VCaP (cell line): ENCODE data around the gene XRN1.

ENCODE experiments used
- H3K27ac ChIP-seq: fragments of 450-650 bp; 2 replicates; pipeline ENCODE4 v1.5.1; 2017
- TF ChIP-seq, protein P1 (sequence below): fragments of 450-650 bp; conservative IDR thresholded peaks from 2 replicates; pipeline ENCODE4 v1.5.1; 2017; ENCODE audit warnings: mild to moderate bottlenecking, moderate library complexity

Gene XRN1

DNA sequence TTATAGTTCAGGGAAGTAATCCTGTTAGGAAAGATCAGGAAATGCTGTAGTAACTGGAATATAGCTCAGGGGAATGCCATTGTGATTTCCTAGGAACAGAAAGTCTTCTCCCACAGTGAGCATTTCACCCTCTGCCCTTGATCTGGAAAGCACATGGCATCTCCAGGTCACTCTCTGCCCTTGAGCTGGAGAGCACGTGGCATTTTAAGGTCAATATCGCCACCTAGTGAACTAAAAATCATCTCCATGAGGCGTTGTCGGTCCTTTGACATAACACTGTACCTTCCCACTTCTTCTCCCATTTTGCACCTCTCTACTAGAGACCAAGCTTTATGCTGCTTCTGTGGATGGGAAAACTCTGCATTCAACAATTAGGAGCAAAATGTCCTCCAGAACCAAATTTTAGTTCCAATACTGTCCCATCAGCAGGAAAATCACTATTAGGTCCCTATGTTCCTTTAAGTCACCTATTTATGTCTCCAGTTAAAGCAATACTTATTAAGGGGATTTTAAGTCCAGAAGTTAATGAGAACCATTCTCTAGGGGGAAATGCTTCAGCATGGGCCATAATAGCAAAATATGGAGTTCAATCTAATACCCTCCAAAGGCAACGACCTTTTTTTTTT is 167.8 kb downstream of the XRN1 start:
- no peak overlapping the region for H3K27ac ChIP-seq
- TF ChIP-seq, protein P1, sequence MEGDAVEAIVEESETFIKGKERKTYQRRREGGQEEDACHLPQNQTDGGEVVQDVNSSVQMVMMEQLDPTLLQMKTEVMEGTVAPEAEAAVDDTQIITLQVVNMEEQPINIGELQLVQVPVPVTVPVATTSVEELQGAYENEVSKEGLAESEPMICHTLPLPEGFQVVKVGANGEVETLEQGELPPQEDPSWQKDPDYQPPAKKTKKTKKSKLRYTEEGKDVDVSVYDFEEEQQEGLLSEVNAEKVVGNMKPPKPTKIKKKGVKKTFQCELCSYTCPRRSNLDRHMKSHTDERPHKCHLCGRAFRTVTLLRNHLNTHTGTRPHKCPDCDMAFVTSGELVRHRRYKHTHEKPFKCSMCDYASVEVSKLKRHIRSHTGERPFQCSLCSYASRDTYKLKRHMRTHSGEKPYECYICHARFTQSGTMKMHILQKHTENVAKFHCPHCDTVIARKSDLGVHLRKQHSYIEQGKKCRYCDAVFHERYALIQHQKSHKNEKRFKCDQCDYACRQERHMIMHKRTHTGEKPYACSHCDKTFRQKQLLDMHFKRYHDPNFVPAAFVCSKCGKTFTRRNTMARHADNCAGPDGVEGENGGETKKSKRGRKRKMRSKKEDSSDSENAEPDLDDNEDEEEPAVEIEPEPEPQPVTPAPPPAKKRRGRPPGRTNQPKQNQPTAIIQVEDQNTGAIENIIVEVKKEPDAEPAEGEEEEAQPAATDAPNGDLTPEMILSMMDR: peak; percentile 67

- TF ChIP-seq, protein P1: no peak
- no peak overlapping the region for H3K27ac ChIP-seq
These were observed 169.4 kb downstream of the XRN1 start for GRCh38 chr3:142278451-142278850.

DNA sequence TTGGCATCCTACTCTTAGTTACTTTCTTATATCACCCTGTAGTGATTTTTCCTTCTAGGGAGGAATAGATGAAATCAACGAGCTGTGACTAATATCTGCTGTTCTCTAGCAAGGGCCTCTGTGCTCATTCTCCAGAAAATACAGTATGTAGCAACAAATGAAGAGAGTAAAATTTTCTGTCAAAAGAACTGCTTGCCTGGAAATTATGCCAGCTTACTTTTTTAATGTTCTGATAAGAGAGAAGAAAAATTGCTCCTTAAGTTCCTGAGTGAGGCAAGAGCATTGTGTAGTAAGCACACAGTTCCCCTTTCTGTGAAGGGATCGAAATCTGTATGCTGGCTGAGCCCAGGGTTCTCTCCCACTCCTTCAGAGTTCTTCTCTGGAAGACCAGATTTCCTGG is 171.1 kb downstream of the XRN1 start:
- TF ChIP-seq, protein P1: no peak
- H3K27ac ChIP-seq: no peak overlapping the region

DNA sequence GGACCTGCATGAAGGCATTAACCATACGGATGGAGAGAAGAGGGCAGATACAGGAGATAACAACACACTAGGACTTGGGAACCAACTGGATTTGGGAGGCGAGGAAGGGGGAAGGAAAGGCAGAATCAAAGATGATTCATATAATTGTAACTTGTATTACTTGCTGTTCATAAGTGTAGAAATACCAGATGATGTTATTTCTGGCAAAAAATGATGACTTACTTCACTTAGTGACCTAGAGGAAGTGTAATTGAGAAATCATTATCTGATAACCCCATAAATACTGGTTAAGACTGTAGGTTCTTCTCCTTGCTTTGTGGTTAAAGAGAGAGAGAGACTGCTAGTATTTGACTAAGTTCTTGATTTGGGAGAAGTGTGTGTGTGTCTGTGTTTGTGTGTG is 172.0 kb downstream of the XRN1 start:
- TF ChIP-seq, protein P1: no peak
- H3K27ac ChIP-seq: no peak overlapping the region

DNA sequence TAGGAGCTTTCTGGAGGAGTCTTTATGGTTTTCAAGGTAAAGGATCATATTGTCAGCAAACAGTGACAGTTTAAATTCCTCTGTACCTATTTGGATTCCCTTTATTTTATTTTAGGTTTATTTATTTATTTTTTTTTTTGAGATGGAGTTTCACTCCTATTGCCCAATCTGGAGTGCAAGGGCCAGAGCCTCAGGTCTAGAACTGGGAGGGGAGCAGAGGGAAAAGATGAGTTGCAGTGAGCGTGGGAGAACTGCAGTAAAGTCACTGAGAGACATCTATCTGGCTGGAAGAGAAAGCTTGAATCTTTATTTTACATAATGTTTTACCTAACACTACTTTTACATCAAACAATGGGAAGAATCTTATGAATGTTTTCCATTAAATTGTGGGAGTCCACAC is 172.9 kb downstream of the XRN1 start:
- TF ChIP-seq, protein P1: no peak
- H3K27ac ChIP-seq: no peak overlapping the region

DNA sequence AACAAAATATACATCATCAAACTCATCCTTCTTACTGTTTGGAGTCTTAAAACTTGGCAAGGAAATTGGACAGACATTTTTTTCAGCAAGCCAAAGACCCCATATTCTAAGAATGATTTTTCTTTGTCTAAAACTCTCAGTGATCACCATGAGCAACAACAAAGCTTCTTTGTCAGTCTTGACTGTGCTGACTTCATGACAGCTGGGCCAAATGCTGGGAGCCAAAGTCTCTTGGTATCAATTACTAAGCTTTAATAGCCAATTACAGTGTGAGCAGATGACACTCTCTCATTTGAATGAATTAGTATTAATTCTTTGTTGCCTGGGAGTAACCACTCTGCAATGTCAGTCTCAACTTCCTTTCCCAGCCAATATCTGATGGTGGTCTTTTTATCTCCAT is 174.3 kb downstream of the XRN1 start:
- no peak overlapping the region for H3K27ac ChIP-seq
- TF ChIP-seq, protein P1: no peak

GRCh38 chr3:142272200-142272891 is 175.5 kb downstream of the XRN1 start:
- TF ChIP-seq, protein P1: no peak

More at GRCh38 chr3:142272200-142272891, 175.5 kb downstream of the XRN1 start:
- no peak overlapping the region for H3K27ac ChIP-seq
